Measurements from ENCODE around the gene AOPEP. TPM values are rescaled to one million over a fixed set of nuclear protein-coding genes. Genes with fewer than 3 reads are reported as not detected.

Gene AOPEP
- total RNA-seq, 2 experiments from 2014 or later = 6.9 to 7.0 TPM

DNA sequence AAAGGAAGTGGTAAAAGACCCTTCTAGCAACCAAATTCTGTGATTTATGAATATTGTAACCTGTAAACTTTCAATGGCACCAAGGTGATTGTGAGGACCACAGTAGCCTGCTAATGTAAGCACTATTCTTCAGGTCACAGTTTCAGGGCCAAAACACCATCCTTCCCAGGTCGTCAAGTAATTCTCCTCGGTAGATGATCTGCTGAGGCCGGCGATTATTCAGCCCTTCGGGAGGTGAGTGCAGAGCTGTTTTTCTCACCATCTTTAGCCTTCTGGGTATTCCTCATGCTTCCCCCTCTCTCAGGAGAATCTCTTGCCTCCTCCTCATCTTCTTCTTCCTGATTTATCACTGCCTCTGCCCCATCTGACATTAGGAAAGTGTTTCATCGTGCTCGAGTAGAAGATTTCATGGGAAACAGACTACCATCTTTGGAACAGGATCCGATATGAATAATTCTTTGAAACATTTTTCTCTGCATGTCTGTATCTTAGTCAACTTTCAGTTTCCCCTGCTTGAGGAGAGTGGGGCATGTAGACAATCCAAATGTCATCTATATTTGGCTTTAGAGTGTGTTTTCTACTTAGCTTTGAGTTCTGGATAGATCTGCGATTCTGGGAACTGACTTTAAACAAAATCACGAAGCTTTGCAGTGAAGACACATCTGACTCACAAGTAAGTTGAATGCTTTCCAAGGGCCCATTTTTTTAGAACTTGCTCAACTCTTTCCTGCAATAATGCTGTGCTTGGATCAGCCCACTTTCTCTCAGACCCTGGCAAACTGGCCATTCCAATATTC, 173.9 kb downstream of the AOPEP start:
- Mint-ChIP-seq H3K4me3 (no peak overlapping the region), H3K36me3 (ENCODE audit: low read depth) (no peaks in the 10 kb centered on the region), H3K9me3 (no peaks in the 10 kb centered on the region), H3K27me3 (no peaks in the 10 kb centered on the region), H3K27ac (no peak overlapping the region), H3K4me1 (ENCODE audit: low read depth) (peaks cover 5% of the 10 kb centered on the region)
- POLR2A ChIA-PET = no interaction called here
- TF ChIP-seq, protein P1, sequence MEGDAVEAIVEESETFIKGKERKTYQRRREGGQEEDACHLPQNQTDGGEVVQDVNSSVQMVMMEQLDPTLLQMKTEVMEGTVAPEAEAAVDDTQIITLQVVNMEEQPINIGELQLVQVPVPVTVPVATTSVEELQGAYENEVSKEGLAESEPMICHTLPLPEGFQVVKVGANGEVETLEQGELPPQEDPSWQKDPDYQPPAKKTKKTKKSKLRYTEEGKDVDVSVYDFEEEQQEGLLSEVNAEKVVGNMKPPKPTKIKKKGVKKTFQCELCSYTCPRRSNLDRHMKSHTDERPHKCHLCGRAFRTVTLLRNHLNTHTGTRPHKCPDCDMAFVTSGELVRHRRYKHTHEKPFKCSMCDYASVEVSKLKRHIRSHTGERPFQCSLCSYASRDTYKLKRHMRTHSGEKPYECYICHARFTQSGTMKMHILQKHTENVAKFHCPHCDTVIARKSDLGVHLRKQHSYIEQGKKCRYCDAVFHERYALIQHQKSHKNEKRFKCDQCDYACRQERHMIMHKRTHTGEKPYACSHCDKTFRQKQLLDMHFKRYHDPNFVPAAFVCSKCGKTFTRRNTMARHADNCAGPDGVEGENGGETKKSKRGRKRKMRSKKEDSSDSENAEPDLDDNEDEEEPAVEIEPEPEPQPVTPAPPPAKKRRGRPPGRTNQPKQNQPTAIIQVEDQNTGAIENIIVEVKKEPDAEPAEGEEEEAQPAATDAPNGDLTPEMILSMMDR (IDR thresholded peaks at IDR 0.05) = no peak
- CTCF ChIA-PET = no interaction called here
- no peak for ATAC-seq (ENCODE audit: poor library complexity)
- H3K9me3 ChIP-seq (ENCODE audit: control insufficient read depth in 1 of 2, insufficient read depth in 1 of 2, low read length in 2 of 2) = peaks cover 0 to 4% of the 10 kb centered on the region in 2 experiments
- H3K27ac ChIP-seq (ENCODE audit: low read depth in 1 of 2, low read length in 2 of 2) = no peak overlapping the region
- no peak for DNase-seq
- no peaks in the 10 kb centered on the region for H3K4me1 ChIP-seq (ENCODE audit: insufficient read depth, low read length)
- intact Hi-C loops (cut with DNase I, micrococcal nuclease) = no loop called here
- no peaks in the 10 kb centered on the region for H3K36me3 ChIP-seq (ENCODE audit: insufficient read depth, low read length)
- no peak overlapping the region for H3K4me3 ChIP-seq (ENCODE audit: low read length)
- no peaks in the 10 kb centered on the region for H3K27me3 ChIP-seq (ENCODE audit: control insufficient read depth in 1 of 2, insufficient read depth in 2 of 2, low read length in 2 of 2)

DNA sequence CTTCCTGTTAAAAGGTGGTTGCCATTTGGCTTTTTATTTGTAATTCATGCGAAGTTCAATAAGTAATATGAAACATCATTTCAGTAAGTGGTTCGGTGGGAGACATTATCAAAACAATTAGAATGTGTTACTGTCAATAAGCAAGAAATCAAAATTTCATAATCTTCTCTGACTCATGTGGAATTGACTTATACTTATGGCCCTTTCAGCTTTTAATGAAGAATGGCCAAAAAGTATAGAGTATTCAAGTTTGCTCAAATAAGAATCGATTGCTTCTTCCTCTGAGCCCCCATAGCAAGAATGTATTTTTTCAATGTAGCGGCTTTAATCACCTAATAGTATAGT, 174.5 kb downstream of the AOPEP start:
- no peaks in the 10 kb centered on the region for H3K27me3 Mint-ChIP-seq
- Histone ChIP-seq H3K4me3 (ENCODE audit: low read length) (no peak overlapping the region), H3K27me3 (ENCODE audit: control insufficient read depth in 1 of 2, insufficient read depth in 2 of 2, low read length in 2 of 2) (no peaks in the 10 kb centered on the region), H3K27ac (ENCODE audit: low read depth in 1 of 2, low read length in 2 of 2) (no peak overlapping the region), H3K4me1 (ENCODE audit: insufficient read depth, low read length) (no peaks in the 10 kb centered on the region), H3K9me3 (ENCODE audit: control insufficient read depth in 1 of 2, insufficient read depth in 1 of 2, low read length in 2 of 2) (peaks cover 0 to 4% of the 10 kb centered on the region in 2 experiments), H3K36me3 (ENCODE audit: insufficient read depth, low read length) (no peaks in the 10 kb centered on the region)
- ChIA-PET POLR2A (no interaction called here), CTCF (no interaction called here)
- TF ChIP-seq, protein P1 (IDR thresholded peaks at IDR 0.05) = no peak
- DNase-seq = no peak
- no peaks in the 10 kb centered on the region for H3K36me3 Mint-ChIP-seq (ENCODE audit: low read depth)
- H3K9me3 Mint-ChIP-seq = no peaks in the 10 kb centered on the region
- no peak for ATAC-seq (ENCODE audit: poor library complexity)
- intact Hi-C loops (cut with DNase I, micrococcal nuclease) = no loop called here
- H3K27ac Mint-ChIP-seq = no peak overlapping the region
- peaks cover 5% of the 10 kb centered on the region for H3K4me1 Mint-ChIP-seq (ENCODE audit: low read depth)
- H3K4me3 Mint-ChIP-seq = no peak overlapping the region

DNA sequence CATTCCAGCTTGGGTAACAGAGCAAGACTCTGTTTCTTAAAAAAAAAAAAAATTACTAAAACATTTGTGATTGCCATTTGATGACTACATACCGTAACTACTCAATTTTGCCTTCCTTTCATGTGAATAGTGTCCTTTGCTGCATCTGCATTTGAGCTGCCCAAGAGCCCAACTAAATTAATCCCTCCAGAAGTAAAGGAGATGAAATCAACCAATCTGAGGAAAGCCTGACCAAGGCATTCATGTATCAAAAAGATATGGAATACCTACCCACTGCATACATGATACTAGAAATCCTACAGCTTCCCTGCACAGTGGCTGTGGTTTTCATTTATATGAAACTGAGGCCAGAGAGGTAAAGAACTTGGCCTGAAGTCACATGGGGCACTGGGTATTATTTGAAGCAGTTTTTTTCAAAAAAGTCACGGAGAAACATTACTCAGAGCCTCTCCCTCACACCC, 177.5 kb downstream of the AOPEP start:
- CTCF ChIA-PET = no interaction called here
- H3K27ac ChIP-seq (ENCODE audit: low read depth in 1 of 2, low read length in 2 of 2) = no peak overlapping the region
- no peak for ATAC-seq (ENCODE audit: poor library complexity)

More for the DNA sequence above, 177.5 kb downstream of the AOPEP start:
- POLR2A ChIA-PET = no interaction called here
- H3K36me3 ChIP-seq (ENCODE audit: insufficient read depth, low read length) = no peaks in the 10 kb centered on the region
- TF ChIP-seq, protein P1 (IDR thresholded peaks at IDR 0.05) = no peak
- no peak overlapping the region for H3K27ac Mint-ChIP-seq
- no peaks in the 10 kb centered on the region for H3K36me3 Mint-ChIP-seq (ENCODE audit: low read depth)
- intact Hi-C loops (cut with DNase I, micrococcal nuclease) = no loop called here
- H3K27me3 ChIP-seq (ENCODE audit: control insufficient read depth in 1 of 2, insufficient read depth in 2 of 2, low read length in 2 of 2) = no peaks in the 10 kb centered on the region
- no peaks in the 10 kb centered on the region for H3K9me3 Mint-ChIP-seq
- no peaks in the 10 kb centered on the region for H3K9me3 ChIP-seq (ENCODE audit: control insufficient read depth in 1 of 2, insufficient read depth in 1 of 2, low read length in 2 of 2)
- no peak overlapping the region for H3K4me3 ChIP-seq (ENCODE audit: low read length)
- no peaks in the 10 kb centered on the region for H3K4me1 ChIP-seq (ENCODE audit: insufficient read depth, low read length)
- H3K4me3 Mint-ChIP-seq = no peak overlapping the region
- no peaks in the 10 kb centered on the region for H3K27me3 Mint-ChIP-seq
- no peaks in the 10 kb centered on the region for H3K4me1 Mint-ChIP-seq (ENCODE audit: low read depth)
- no peak for DNase-seq

Data from CD4-positive, alpha-beta T cell (primary cell).